GM18505 (cell line): Measurements from ENCODE around the gene GRWD1.
A peak's percentile ranks its signal among the peaks of the same experiment; 100 is the strongest.

Experiments used
- ATAC-seq: cut with Tn5 transposase; IDR thresholded peaks from one replicate; pipeline ENCODE4 v1.9.1; 2021; ENCODE audit not compliant: unreplicated experiment
- POLR2A ChIP-seq: IDR thresholded peaks from 4 replicates; pipeline ENCODE4 v1.6.1; 2011; ENCODE audit warnings: borderline replicate concordance; ENCODE audit not compliant: insufficient read depth, insufficient read length; ENCODE audit errors: extremely low read depth

GRWD1 gene

DNA sequence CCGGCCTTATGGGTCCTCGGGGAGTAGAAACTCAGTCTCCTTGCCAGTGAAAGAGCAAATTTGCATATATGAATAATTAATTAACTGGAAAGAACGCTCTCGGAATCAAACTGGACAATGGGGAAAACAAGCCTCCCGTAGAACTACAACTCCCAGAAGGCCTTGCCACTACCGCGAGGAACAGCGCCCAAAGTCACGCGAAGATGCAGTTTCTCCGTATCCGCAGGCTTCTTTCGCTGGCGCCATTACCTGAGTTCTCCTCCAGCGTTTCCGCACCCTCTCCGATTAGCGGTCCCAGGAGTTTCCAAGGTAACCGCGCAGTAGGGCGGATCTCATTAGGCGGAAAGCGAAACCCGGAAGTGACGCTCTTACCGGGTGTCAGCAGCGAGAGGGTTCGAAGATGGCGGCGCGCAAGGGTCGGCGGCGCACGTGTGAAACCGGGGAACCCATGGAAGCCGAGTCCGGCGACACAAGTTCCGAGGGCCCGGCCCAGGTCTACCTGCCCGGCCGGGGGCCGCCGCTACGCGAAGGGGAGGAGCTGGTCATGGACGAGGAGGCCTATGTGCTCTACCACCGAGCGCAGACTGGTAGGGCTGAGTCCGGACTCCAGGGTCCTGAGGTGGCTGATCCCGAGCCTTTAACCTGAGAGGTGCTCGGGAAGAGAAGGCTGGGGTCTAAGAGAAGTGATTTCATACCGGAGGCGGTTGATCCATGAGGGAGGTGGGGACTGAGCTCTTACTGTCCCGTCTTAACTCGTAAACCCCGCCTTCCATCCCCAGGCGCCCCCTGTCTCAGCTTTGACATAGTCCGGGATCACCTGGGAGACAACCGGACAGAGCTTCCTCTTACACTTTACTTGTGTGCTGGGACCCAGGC, at the start of gene GRWD1:
GRWD1 (plus strand) TSS at position 378 of the 876 bp plus-strand sequence; CDS start at position 401, 23 bp downstream.
- TF ChIP-seq POLR2A, result peak; percentile 78
- ATAC-seq, result peak; percentile 79

DNA sequence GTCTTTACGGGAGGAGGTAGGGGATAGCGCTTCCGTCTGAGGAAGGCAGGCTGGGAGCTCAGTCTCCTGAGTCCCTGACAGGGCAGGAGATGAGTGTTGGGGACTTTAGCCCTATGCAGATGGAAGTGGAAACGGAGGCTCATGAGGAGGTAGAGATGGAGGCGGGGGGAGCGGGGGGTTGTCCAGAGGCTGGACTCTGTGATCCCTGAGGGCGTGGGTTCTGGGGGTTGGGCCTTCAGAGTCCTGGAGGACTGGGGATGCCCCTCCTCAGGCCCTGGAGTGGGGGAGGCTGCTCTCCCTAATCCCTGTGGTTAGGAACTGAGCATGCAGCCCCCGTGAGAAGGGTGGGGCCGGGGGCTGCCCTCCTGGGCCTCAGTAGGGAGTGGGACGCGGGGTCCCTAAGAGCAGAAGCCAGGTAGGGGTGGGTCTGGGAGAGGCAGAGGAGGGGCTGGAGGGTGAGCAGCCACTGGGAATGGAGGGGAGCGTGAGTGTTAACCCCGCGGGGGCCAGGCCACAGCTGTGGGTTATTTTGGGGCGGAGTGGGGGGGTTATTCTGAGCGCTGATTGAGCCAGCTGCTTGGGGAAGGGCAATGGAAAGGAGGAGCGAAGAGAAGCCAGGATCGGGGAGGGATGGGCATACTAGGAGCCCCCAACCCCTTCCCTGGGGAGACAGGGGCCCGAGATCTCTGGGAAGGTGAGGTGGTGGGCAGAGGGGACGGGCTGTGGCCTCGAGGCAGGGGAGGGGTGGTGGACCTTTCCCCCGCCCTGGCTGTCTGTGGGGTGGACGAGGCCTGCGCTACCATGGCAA, 49.6 kb upstream of the GRWD1 start:
- ATAC-seq, result no peak
- TF ChIP-seq POLR2A, result no peak

DNA sequence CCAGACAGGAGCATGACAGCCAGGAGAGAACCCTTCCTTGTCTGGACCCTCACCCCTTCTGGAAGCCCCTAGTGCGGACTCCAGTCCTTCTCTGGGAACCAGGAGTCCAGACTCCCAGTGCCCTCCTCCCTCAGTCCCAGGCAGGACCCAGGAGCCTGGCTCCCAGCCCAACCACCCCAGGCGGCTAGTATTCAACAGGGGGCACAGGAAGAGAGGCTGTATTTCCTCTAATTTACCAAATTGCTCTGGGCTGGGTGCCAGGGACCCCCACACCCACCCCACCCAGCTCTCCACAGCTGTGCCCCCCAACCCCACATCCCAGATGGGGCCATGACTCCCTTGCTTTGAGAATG, 49.0 kb upstream of the GRWD1 start:
- no peak for TF ChIP-seq POLR2A
- no peak for ATAC-seq

DNA sequence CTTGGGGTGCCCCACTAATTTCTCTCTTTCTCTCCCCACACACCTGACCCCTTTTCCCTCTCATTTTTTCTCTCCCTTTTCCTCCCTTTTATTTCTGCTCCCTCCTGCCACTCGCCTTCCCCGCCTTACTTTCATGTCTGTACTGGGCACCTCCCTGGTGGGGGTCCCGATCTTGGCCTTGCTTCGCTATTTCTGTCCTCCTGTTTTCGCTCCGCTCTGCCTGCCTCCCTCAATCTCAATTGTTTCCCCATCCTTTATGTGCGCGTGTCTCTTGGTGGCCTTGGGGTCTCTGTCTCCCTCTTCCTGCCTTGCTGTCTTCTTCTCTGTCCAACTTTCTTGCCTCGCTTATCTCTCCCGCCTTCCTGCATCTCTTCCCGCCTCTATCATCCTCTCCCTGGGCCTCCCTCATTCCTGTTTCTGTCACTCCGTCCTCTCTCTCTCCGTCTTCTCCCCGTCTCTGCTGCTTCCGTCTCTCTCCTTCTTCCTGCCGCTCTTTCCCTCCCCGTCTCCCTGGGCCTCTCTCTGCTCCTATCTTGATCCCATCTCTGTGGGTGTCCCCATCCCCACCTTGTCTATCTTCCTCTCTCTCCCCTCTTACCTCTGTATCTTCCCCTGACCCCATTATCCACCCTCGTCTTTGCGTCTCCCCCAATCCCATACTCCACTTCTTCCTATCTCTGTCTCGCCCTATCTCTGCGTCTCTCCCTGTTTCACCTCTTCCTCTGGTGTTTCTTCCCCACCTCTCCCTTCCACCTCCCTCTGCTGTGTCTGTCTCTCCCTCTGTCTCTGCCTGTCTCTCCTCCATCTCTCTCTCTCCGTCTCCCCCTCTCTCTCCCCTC, 48.3 kb upstream of the GRWD1 start:
- no peak for ATAC-seq
- TF ChIP-seq POLR2A, result no peak

DNA sequence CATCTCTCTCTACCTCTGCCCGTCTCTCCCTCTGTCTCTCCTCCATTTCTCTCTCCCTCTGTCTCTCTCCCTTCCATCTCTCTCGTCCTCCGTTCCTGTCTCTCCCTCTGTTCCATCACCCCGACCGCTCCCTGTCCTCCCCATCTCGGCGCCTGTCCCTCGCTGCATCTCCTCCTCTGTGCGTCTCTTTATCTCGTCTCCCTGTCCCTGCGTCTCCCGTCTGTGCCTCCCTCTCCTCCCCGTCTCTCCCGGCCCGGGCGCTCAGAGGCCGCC, 47.7 kb upstream of the GRWD1 start:
- no peak for TF ChIP-seq POLR2A
- no peak for ATAC-seq

DNA sequence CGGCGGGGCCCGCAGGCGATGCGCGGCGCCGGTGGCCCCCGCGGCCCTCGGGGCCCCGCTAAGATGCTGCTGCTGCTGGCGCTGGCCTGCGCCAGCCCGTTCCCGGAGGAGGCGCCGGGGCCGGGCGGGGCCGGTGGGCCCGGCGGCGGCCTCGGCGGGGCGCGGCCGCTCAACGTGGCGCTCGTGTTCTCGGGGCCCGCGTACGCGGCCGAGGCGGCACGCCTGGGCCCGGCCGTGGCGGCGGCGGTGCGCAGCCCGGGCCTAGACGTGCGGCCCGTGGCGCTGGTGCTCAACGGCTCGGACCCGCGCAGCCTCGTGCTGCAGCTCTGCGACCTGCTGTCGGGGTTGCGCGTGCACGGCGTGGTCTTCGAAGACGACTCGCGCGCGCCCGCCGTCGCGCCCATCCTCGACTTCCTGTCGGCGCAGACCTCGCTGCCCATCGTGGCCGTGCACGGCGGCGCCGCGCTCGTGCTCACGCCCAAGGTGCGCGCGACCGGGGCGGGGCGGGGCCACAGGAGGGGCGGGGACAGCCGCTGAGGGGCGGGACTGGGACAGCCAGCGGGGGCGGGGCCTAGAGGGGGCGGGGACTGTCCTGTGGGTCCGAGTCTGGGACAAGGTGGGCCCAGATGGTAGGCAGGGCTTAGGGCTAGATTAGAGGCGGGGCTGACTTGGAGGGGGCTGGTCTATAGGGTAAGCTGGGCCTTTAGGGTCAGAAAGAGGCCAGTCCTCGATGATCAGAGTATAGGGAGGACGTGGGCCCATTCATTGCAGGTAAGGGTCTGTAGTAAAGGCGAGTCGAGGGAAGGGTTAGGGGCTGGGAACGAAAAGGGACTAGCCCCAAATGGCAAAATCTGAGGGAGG, 47.2 kb upstream of the GRWD1 start:
- ATAC-seq, result no peak
- peak; percentile 52 for TF ChIP-seq POLR2A

DNA sequence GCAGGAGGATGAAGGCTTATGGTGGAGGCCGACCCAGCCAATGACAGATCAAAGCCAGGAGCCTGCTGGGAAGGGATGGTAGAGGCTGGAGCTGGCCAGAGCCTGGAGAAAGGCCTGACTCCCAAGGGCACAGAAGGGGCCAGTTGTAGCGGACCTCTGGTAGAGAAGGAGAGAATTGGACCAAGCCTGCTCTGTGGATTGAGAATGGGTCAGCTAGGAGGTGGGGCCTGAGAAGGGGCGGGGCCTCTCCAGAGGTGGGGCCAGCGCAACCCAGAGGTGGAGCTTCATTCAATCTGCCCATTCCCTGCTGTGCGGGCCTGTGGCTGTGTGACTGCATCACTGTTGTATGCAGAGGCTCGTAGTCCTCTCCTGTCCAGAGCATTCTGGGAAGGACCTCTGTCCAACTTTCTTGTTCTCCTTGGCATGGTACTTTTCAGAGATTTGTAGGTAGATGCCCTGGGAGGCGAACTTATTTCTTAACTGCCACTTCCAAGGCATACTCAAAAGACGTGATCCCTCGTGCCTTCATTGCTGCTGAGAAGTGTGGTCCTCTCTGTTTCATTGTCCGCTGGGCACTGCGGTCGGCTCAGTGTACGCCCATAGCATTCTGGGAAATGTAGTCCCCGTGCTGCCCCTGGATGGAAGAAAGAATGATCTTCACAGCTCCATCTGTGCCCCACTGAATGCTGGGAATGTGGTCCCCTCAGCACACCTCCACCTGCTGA, 45.6 kb upstream of the GRWD1 start:
- no peak for TF ChIP-seq POLR2A
- ATAC-seq, result no peak

DNA sequence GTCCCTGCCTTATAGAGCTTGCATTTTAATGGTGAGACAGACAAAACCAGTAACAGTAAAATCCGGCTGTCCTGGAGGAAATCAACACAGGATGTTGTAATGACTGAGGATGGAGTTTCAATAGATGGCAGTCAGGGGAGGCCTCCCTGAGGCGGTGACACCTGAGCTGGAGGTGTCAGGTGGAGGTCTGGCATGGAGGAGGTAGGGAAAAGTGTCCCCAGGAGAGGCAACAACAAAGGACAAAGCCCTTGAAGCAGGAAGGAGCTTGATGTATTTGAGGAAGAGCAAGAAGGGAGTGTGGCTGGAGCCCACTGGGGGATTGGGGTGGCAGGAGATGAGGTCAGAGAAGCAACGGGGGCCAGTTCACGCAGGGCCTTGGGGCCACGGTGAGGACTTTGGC, 44.5 kb upstream of the GRWD1 start:
- TF ChIP-seq POLR2A, result no peak
- no peak for ATAC-seq

DNA sequence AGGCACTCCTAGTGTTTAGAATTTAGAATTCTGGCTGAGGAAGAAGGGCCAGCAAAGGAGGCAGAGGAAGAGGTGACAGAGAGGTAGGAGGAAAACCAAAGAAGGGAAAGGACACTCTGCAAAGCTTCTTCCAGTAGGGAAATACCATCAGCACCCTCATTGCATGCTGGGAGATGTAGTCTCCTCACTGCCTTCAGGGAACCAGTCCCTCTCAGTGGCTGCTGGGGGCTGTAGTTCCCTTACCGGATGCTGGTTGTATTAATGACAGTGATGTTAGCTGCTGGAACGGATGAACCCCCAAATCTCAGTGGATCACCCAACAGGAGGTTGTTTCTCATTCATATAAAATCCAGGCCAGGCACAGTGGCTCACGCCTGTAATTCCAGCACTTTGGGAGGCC, 42.2 kb upstream of the GRWD1 start:
- TF ChIP-seq POLR2A, result no peak
- no peak for ATAC-seq

DNA sequence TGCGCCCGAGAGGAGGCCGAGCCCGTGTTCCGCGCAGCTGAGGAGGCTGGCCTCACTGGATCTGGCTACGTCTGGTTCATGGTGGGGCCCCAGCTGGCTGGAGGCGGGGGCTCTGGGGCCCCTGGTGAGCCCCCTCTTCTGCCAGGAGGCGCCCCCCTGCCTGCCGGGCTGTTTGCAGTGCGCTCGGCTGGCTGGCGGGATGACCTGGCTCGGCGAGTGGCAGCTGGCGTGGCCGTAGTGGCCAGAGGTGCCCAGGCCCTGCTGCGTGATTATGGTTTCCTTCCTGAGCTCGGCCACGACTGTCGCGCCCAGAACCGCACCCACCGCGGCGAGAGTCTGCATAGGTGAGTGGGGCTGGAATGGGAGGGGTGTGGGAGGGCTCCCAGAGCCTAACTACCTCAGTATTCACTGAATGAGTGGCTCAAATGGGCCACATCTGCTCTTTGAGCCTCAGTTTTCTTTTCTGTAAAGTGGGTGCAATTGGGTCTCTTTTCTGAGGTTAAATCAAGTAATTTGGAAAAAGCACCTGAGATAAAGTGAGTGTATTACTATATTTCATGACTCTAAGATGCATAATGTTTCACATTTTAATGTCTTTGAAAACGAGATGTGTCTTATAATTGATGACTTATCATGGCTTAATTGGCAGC, 40.6 kb upstream of the GRWD1 start:
- no peak for TF ChIP-seq POLR2A
- ATAC-seq, result no peak

DNA sequence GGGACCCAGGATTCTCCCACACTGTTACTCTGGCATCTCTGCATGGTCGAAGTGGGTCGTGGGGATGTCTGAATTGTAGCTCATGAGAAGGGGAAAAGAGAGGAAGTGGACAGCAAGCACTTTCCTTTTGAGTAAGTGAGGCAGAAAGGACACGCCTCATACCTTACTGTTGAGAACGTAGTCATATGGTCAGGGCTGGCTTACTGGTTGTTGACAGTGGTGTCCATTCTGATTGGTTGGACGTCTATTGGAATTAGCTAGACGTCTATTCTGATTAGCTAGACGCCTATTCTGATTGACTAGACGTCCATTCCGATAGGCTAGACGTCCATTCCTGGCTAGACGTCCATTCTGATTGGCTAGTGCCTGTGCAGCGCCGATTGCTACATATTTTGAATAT, 39.9 kb upstream of the GRWD1 start:
- ATAC-seq, result no peak
- TF ChIP-seq POLR2A, result no peak

DNA sequence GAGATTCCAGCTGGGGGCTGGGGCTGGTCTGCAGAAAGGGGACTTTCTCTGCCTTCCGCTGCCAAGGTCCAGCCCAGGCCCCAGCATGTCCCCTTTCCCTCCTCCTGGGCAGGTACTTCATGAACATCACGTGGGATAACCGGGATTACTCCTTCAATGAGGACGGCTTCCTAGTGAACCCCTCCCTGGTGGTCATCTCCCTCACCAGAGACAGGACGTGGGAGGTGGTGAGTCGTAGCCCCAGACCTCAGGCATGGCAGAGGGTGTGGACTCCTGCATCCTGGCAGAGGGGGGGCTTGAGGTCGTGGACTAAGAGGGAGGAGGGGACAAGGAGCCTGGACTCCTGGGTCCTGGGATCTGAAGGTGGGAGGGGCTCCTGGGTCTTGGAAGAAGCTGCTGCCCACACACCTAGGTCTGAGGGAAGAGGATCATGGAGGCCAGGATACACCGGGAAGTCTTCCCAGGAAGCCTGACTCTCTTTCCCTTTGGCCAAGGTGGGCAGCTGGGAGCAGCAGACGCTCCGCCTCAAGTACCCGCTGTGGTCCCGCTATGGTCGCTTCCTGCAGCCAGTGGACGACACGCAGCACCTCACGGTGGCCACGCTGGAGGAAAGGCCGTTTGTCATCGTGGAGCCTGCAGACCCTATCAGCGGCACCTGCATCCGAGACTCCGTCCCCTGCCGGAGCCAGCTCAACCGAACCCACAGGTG, 31.8 kb upstream of the GRWD1 start:
- ATAC-seq, result no peak
- no peak for TF ChIP-seq POLR2A

DNA sequence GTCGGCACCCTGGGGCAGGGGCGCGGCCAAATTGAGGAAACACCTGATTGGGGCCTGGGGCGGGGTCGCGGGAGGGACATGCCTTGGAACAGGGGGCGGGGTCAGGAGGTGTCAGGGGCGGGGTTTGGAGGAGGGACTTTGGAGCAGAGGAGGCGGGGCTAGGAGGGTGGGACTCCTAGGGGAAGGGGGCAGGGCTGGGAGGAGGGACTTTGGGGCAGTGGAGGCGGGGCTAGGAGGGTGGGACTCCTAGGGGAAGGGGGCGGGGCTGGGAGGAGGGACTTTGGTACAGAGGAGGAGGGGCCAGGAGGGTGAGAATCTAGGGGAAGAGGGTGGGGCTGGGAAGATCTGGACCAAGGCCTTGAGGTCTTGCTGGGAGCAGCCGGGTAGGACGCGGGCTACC, 30.4 kb upstream of the GRWD1 start:
- no peak for TF ChIP-seq POLR2A
- ATAC-seq, result no peak
